Ramos (cell line): ENCODE measurements around the gene ELOVL1.

ENCODE experiments used
- in situ Hi-C: fragments of 300-500 bp; cut with MboI; formaldehyde crosslinking; loops from one replicate; pipeline ENCODE4 v1.14.3; 2022; ENCODE audit warnings: low sequenced_read_pairs; ENCODE audit not compliant: unreplicated experiment

The ELOVL1 gene

DNA sequence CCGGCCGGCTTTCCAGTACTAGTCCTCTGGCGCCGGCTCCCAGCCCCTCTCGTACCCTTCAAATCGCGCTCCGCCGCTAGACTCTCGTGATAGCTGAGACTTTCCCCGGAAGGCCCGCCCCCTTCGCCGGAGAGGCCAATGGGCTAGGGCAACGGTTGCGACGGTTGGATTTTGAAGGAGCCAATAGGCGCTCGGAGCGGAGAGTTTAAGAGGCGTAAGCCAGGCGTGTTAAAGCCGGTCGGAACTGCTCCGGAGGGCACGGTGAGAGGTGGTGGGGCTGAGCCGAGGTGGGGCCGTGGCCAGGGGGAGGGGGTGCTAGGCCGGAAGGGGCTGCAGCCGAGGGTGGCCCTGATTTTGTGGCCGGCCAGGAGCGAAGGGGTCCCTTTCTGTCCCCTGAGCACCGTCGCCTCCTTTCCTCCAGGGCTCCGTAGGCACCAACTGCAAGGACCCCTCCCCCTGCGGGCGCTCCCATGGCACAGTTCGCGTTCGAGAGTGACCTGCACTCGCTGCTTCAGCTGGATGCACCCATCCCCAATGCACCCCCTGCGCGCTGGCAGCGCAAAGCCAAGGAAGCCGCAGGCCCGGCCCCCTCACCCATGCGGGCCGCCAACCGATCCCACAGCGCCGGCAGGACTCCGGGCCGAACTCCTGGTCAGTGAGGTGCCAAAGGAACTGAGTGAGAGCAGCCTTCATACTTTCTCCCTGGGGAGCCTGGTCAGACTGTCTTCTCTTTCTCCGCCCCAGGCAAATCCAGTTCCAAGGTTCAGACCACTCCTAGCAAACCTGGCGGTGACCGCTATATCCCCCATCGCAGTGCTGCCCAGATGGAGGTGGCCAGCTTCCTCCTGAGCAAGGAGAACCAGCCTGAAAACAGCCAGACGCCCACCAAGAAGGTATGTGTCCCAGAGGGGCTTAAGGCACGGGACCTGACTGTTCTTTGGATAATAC, 8.8 kb downstream of the ELOVL1 start, which contains the start of gene CDC20:
Gene CDC20 (plus strand): TSS at position 236 of the 948 bp plus-strand sequence. CDS start 235 bp downstream, at position 471.
- in situ Hi-C loops, result no loop called here

DNA sequence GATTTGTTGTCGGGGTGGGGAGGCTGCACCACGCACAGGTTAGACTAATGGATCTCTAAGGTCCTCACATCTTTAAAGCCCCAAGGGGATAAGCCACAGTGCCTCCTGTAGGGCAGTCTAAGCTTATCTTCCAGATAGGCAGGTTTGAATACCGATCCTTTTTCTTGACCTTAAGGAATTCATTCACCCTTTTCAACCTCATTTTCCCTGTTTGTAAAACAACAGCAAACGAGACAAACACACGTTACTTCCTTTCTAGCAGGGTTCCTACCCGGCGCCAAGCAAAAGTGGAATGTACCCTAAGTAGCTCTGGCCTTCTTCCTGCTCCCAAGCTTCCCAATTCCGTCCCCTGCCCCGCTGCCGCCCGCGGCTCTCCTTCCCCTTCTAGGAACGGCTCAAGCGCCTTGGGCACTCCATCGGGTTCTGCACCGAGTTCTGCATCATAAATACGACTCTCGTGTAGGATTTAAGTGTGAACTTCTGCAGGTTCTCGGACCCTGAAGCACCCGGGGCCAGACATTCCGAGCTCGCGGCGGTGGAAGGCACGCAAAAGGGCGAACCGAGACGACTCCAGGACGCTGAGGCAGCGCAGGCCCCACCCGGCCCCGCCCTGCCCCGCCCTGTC, 9.6 kb downstream of the ELOVL1 start:
- in situ Hi-C loops, result no loop called here

DNA sequence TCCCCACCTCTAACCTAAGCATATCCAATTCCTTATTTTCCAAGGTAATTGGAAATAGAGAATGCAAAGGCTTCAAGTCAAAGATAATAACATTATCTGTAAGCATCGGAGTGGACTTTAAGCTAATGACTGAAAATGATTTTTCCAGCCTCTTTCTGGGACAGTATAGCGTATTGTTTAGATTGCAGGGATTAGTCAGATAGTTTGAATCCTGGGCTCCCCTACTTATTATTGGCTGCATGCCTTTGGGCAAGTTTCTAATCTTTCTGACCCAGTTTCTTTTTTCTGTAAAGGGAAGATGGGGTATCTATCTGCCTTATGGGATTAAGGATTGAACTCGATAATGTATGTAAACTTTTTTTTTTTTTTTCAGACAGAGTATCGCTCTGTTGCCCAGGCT, 10.6 kb downstream of the ELOVL1 start:
- in situ Hi-C loops, result no loop called here

DNA sequence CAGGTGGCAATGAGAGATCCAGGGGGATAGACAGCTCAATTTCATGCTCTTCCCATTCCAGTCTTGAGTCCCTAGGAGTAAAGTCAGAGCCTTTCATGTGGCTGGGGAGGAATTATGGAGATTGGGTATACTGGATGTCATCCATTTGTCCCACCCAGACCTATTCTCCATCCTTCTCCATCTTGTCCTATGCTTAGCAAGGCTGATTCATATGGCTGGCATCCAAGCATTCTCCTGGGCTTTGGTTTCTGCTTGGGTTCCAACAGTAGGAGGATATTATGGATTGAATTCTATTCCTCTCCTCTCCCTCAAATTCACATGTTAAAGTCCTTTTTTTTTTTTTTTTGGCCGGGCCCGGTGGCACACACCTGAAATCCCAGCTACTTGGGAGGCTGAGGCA, 12.9 kb downstream of the ELOVL1 start:
- in situ Hi-C loops, result no loop called here

DNA sequence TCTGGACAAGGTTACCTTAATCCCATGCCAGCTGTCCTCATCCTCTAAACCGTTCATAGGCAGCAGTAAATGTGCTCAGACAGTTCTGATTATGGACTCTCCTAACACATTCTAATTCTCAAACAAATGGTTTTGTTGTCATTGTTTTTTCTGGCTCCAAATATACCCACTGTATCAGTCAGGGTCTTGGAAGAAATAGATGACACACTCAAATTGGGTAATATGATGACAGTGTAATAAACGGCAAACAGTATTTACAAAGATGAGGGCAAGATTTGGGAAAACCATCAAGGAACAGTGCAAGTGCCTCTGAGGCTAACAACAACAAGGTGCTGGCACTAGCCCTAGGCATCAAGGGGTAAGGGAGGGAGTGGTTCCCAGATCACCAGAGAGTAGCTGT, 13.3 kb downstream of the ELOVL1 start:
- in situ Hi-C loops, result no loop called here

DNA sequence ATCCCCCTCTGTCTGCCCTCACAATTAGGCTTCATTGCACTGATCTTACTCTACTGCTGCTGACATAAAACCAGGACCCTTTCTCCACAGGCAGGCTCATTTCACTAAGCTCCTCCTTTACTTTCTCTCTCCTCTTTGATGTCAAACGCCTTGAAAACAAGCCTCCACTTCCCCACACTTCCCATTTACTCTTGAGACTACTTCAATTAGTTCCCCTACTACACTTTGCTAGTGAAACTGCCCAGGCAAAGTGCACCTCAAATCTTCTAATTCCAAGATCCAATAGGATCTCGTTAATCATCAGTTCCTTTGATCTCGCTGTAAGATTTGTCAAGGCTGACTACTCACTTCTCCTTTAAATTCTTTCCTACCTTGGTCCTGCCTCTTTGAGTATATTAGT, 14.9 kb downstream of the ELOVL1 start:
- in situ Hi-C loops, result no loop called here

DNA sequence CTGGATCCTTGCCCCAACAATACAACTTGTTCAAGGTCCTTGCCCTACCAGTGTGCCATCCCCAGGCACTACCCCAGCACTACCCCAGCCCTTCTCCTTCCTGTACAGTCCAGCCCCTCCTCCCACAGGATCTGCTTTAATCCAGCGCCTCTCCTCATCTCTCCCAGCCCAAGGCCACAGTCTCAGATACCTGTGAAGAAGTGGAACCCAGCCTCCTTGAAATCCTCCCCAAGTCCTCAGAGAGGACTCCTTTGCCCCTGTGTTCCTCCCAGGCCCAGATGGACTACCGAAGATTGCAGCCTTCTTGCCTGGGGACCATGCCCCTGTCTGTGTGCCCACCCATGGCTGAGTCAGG, 15.5 kb downstream of the ELOVL1 start:
- in situ Hi-C loops, result no loop called here

DNA sequence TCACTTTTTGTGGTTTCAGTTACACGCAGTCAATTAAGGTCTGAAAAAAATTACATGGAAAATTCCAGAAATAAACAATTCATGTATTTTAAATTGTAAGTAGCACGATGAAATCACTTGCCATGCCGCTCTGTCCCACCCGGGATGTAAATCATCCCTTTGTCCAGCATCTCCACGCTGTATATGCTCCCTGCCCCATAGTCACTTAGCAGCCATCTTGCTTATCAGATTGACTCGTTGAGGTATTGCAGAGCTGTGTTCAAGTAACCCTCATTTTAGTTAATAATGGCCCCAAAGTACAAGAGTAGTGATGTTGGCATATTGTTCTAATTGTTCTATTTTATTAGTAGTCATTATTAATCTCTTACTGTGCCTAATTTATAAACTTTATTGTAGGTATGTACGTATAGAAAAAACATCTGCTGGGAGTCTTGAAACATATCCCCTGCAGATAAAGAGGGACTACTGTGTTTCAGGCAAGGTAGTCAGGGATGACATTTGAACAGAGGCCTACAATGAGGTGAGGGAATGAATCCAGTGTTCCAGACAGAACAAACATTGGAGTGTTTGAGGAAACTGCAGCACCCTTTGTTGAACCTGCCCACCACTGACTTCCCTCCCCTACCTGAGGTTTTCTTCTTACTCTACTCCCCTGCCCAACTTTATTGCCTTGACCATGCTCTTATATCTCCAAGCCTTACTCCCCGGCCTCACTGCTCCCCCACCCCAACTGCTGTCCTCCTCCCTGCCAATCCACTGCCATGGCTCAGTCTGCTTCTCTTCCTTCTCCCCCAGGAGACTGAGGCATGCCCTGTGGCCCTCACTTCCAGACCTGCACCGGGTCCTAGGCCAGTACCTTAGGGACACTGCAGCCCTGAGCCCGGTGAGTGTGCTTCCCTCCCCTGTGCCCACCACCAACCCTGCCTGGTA, 16.1 kb downstream of the ELOVL1 start:
- in situ Hi-C loops, result no loop called here

- in situ Hi-C loops, result no loop called here
These were observed 16.8 kb downstream of the ELOVL1 start for GRCh38 chr1:43350976-43351375.

DNA sequence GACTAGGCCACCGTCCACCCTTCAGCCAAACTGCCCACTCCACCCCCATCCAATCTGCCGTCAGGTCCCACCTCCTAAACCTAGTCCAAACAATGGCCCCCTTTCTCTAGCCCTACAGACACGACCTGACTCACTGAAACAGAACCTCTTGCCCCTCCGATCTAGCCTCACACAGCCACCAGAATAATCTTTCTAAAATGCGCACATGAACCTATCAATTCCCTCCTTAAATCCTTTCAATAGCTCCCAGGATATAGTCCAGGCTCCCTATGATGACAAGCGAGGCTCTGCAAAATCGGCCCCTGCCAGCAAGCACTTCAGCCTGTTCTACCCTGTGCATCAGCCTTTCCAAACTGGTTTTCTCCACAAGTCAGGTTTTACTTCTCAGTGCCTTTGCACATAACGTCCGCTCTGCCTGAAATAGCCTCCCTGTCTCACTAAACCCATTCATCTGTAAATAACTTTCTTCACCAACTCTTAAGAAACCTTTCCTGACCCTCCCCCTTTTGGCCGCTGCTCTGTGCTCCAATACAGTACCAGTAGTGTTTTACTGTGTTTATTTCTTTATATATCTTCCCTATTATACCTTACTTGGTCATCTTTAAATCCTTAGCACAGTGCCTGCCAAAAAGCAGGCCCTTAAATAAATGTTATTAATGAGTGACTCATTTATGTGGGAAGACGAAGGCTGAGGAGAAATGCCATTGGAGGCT, 18.1 kb downstream of the ELOVL1 start:
- in situ Hi-C loops, result no loop called here

DNA sequence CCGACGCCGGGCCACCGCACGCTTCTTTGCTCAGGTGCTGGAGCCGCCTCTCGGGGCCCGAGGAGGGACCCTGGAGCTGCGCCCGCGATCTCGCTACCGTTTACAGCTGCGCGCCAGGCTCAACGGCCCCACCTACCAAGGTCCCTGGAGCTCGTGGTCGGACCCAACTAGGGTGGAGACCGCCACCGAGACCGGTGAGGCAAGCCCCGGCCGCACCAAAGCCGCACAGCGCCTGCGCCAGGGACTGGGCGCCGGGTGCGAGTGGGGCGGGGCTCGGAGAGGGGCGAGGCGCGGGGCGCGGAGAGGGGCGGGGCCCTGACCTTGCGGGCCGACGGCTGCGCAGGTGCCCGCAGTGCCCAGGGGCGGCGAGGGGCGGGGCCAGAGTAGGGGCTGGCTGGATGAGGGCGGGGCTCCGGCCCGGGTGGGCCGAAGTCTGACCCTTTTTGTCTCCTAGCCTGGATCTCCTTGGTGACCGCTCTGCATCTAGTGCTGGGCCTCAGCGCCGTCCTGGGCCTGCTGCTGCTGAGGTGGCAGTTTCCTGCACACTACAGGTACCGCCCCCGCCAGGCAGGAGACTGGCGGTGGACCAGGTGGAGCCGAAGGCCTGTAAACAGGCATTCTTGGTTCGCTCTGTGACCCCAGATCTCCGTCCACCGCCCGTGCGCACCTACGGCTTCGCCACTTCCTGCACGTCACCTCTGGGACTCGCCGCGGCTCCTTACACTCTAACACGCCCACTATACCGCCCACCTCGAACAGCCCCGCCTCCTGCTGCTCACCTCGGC, 18.8 kb downstream of the ELOVL1 start:
- in situ Hi-C loops, result no loop called here

GRCh38 chr1:43348343-43348808, 19.4 kb downstream of the ELOVL1 start:
- in situ Hi-C loops, result no loop called here

DNA sequence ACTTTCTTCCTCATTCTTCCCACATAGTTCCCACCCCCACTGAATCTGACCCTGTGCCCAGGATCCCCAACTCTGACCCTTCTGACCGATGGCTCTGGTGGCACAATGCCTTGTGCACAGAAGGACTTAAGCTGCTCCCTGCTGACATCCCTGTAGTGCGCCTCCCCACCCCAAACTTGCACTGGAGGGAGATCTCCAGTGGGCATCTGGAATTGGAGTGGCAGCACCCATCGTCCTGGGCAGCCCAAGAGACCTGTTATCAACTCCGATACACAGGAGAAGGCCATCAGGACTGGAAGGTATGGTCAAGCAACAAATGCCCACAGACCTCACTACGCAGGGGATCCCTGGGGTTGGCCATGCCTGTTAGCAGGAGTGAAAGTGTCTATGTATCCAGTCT, 21.2 kb downstream of the ELOVL1 start:
- in situ Hi-C loops, result no loop called here

DNA sequence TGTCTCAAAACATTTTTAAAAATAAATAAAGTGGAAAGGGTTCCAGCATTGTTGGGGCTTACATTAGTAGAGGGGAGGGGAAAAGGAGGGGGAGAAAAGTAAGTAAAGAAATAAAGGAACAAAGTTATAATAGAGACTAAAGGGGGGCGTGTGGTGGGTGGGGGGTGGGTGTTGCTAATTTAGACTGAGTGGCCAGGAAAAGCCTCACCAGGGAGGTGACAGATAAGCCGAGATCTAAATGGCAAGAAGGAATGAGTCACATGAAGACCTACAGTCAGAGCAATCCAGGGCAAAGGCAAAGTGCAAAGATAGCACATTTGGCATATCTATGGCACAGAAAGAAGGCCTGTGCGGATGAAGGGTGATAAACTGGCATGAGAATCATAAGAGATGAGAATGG, 22.7 kb downstream of the ELOVL1 start:
- in situ Hi-C loops, result no loop called here

- in situ Hi-C loops, result no loop called here
These were observed 23.5 kb downstream of the ELOVL1 start for GRCh38 chr1:43344267-43344850.

DNA sequence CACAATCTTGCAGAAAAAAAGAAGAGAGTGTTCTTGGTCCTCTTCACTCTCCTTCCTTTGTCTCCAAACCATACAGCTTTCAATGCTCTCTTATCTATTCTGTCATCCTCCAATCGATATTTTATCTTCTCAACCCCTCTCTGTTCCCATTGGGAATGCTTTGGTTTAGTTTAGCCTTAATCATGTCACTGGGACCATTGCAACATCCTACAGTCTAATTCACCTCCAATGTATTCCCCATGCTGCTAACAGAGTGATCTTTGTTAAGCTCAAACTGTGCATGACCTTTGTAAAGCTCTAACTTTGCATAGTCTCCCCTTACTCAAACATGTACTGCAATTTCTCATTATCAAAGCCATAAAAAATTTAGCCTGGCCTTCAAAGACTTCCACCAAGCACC, 27.3 kb downstream of the ELOVL1 start:
- in situ Hi-C loops, result no loop called here

DNA sequence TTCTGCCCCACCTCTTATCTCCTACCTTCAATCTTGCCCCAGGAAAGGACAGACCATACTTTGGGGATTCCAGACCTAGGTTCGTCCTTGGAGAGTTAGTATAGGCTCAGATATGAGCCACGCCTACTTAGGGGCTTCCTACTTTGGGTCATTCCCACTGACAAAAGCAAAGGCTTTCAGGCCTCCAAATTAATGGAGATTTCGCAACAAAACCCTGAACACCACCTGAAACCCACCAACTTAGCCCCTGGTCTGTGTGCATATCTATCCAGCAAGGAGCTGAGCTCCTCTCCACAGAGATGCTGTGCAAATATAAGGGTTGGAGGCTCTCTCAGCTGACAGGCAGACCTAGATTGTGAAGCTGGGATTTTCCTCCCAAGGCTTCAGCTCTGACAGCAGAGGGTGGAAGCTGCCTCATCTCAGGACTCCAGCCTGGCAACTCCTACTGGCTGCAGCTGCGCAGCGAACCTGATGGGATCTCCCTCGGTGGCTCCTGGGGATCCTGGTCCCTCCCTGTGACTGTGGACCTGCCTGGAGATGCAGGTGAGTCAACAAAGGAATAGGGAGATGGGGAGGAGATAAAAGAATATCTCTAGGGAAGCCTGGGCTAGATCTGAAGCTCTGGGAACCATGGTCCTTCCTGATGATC, 28.1 kb downstream of the ELOVL1 start:
- in situ Hi-C loops, result no loop called here

GRCh38 chr1:43338001-43338400, 29.8 kb downstream of the ELOVL1 start:
- in situ Hi-C loops, result no loop called here
